ENCODE data around the gene TECPR2.

Gene TECPR2

DNA sequence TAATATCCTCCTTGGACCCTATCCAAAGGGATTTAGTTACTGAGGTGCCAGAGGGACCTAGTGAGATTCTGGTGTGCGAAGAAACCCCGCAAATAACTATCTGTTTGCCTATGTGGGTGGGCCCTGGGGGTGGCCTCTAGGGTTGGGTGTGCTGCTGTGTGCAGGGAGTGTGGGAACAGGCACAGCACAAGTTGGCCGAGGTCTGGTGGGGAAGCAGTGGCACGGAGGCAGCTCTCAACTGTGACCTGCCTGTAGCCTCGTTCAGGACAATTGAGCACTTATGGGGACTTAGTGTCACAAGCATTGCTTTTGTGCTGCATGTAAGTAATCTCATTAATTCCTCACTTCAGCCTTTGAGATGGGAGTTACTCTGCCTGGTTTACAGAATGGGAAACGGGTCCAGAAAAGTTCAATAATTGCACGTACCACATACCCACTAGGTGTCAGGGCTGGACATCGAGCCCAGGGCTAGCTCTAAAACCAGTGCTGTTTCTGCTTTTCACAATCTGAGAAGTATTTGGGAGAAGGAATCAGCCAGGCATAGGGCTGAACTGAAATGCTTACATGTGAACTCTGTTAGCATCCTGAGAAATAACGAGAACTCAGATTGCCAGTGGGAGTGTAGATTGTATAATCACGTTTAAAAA is 58.8 kb downstream of the TECPR2 start:
- DNase-seq (ENCODE audit: low read depth in 3 of 3, low spot score in 1 of 3) = no peak

- no peak for DNase-seq (ENCODE audit: low read depth in 3 of 3, low spot score in 1 of 3)
Observed at GRCh38 chr14:102424520-102424919, 61.8 kb downstream of the TECPR2 start.

GRCh38 chr14:102424923-102425322 is 62.2 kb downstream of the TECPR2 start:
- no peak for DNase-seq (ENCODE audit: low read depth in 3 of 3, low spot score in 1 of 3)

GRCh38 chr14:102426796-102427195 is 64.1 kb downstream of the TECPR2 start:
- no peak for DNase-seq (ENCODE audit: low read depth in 3 of 3, low spot score in 1 of 3)

DNA sequence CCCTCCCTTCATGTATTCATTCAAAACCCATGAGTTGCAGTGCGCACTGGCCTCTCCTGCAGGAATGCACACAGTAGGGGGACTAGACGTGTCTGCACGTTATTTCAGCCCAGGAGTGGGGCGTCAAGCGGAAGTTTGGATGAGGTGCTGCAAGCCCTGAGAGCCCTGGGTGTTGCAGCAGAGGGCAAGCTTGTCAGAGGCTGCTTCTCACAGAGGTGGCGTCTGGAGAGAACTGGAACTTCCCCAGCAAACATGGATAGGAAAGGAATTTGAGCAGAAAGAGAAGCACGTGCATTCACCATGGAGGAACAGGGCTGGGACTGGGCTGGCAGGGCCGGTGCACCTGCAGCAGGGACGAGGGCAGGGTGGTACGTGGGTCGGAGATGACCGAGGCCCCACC is 64.9 kb downstream of the TECPR2 start:
- no peak for DNase-seq (ENCODE audit: low read depth in 3 of 3, low spot score in 1 of 3)

DNA sequence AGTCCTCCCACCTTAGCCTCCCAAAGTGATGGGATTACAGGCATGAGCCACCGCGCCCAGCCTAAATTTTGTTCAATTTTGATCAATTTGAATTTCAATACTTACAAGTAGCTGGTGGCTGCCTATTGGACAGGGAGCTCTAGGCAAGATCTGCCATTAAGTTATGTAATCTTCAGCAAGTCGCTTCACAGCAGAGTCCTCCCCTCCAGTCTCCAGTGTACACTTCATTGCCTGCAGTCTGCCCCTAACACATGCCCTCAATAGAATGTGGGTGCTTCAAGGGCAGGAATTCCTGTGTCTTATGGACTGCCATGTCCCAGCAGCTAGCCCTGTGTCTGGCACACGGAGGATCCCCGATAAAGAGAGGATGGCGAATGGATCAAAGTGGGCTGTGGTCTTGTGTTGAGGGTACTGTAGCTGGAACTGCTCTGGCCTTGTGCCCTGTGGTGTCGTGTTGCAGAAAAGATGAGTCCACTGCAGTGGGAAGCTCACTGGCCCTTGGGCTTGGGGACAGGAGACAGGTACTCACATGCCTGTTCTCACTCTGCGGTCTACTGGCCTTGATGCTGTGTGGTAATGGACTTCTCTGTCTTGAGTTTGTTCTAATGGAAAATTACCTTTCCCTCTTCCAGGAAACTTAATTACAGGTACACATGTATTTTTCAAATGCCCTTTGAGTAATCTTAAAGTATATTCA is 67.6 kb downstream of the TECPR2 start:
- no peak for DNase-seq (ENCODE audit: low read depth in 3 of 3, low spot score in 1 of 3)

GRCh38 chr14:102431751-102432150 is 69.0 kb downstream of the TECPR2 start:
- DNase-seq (ENCODE audit: low read depth in 3 of 3, low spot score in 1 of 3) = no peak

- no peak for DNase-seq (ENCODE audit: low read depth in 3 of 3, low spot score in 1 of 3)
Observed at GRCh38 chr14:102434647-102435175, 72.0 kb downstream of the TECPR2 start.

DNA sequence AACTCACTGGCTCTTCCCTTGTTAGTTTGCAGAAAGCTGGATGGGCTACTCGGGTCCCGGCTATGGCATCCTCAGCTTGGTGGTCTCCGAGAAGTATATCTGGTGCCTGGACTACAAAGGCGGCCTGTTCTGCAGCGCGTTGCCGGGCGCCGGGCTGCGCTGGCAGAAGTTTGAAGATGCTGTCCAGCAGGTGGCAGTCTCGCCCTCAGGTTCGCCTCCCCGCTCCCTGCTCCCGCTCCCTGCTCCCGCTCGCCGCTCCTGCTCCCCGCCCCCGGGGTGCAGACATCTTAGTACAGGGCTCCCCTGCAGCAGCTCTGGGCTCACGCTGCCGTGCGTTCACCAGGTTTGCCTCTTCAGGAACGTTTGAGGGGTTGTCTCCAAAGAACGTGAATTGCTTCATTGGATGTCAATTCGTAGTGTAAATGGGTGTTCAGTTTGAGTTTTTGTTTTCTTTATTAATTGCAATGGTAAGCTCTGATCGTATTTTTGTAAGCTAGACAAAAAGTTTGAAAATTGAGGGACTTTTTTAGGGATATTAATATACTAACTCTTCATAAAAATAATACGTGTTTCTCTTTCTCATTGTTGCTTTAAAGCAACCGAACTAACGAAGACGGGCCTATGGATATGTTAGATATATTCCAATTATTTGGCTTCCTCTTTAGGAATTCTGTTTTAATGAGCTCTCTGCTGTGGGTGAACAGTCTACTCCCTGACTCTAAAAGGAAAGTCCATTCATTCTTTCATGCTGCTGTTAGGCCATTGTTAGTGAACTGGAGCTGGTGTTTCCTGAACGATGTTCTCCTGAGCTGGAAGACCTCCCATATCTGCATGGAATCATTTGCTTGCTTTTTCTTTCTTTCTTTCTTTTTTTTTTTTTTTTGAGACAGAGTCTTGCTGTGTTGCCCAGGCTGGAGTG is 75.5 kb downstream of the TECPR2 start:
- peak in 2 of 3 donors; percentile 19 to 42 for DNase-seq (ENCODE audit: low read depth in 3 of 3, low spot score in 1 of 3)

GRCh38 chr14:102439556-102439955 is 76.8 kb downstream of the TECPR2 start:
- no peak for DNase-seq (ENCODE audit: low read depth in 3 of 3, low spot score in 1 of 3)

GRCh38 chr14:102440392-102440791 is 77.7 kb downstream of the TECPR2 start:
- no peak for DNase-seq (ENCODE audit: low read depth in 3 of 3, low spot score in 1 of 3)

- DNase-seq (ENCODE audit: low read depth in 3 of 3, low spot score in 1 of 3) = no peak
Observed at GRCh38 chr14:102442241-102443211, 79.8 kb downstream of the TECPR2 start.

DNA sequence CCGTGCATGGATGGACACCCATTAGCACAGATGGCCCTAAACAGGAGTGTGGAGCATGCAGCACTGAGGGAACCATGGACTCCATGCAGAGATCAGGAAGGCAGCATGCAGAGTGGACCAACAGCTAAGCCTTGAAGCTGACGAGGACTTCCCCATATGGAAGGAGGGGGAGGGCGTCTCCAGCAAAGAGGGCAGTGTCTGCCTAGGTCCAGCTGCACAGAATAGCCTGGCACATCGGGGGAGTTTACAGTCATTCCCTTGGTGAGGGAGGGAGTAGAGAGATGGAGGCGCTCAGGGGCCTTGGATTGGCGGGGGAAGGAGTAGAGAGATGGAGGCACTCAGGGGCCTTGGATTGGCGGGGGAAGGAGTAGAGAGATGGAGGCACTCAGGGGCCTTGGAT is 82.3 kb downstream of the TECPR2 start:
- no peak for DNase-seq (ENCODE audit: low read depth in 3 of 3, low spot score in 1 of 3)

GRCh38 chr14:102445641-102446040 is 82.9 kb downstream of the TECPR2 start:
- DNase-seq (ENCODE audit: low read depth in 3 of 3, low spot score in 1 of 3) = no peak

DNA sequence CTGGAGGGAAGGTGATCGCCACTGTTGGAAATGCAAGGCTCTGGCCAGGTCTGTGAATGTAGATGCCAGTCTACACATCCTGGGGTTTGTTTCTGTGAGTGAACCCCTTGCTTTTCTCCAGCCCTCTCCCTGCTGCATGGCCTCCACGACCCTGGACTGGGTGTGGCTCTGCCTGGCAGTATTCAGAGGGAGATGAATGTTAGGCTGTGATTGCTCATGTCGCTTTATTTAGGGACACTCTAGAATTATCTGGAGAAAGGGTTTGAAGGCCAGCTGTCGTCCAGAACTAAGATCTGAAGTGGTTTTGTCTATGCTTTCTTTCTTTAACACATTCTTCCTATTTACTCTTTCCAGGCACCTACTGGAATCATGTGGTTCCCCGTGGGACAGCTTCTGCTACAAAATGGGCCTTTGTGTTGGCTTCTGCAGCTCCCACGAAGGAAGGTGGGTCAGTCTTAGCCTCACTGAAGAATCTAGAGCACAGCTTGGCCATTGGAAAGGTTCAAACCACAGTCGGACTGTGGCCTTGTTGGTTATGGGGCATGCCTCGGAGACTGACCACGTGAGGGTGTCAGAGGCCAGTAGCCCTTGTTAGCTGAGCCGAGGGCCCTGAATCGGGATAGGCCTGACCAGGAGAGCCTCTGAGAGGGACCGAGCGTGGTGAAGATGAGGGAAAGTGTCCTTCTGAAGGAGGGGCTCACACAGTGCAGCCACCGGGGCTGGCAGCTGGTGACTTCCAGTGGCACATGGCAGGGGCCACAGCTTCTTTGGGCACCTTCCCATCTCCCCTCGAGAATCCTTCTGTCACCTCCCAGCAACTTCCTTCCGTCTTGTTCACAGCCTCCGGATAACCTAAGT is 87.7 kb downstream of the TECPR2 start:
- no peak for DNase-seq (ENCODE audit: low read depth in 3 of 3, low spot score in 1 of 3)

- no peak for DNase-seq (ENCODE audit: low read depth in 3 of 3, low spot score in 1 of 3)
Observed at GRCh38 chr14:102451064-102451352, 88.3 kb downstream of the TECPR2 start.

DNA sequence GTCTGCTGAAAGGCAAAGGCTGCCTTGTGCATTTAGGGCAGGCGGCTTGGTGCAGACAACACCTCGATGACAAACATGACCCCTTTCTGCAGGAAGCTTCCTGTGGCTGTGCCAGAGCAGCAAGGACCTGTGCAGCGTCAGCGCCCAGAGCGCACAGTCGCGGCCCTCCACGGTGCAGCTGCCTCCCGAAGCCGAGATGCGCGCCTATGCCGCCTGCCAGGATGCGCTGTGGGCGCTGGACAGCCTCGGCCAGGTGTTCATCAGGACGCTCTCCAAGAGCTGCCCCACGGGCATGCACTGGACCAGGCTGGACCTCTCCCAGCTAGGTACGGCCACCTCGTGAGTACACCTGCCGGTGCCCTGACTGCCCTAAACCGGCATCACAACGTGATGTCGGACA is 89.6 kb downstream of the TECPR2 start:
- DNase-seq (ENCODE audit: low read depth in 3 of 3, low spot score in 1 of 3) = no peak

- no peak for DNase-seq (ENCODE audit: low read depth in 3 of 3, low spot score in 1 of 3)
Observed at GRCh38 chr14:102454711-102455110, 92.0 kb downstream of the TECPR2 start.

GRCh38 chr14:102457509-102457908 is 94.8 kb downstream of the TECPR2 start:
- DNase-seq (ENCODE audit: low read depth in 3 of 3, low spot score in 1 of 3) = no peak

Measured in stimulated activated CD4-positive, alpha-beta T cell treated with anti-CD3 and anti-CD28 coated beads, TNF-alpha, amount 100 ng/mL, for 1 hour (primary cell).